GM12878 (cell line): ENCODE data around the gene CCDC47. TPM values are rescaled to one million over a fixed set of nuclear protein-coding genes. Genes with fewer than 3 reads are reported as not detected.
A peak's percentile ranks its signal among the peaks of the same experiment; 100 is the strongest.

Experiments used
- CHD2 ChIP-seq: IDR thresholded peaks from 2 replicates; pipeline ENCODE4 v1.6.1; 2011; ENCODE audit warnings: low read depth, low read length, improper control_type of control experiment, borderline replicate concordance
- EZH2 ChIP-seq: IDR thresholded peaks from 2 replicates; pipeline ENCODE4 v1.6.1; 2012; ENCODE audit warnings: low read depth, mild to moderate bottlenecking, control low read depth, inconsistent platforms, low read length, borderline replicate concordance; ENCODE audit not compliant: control insufficient read depth
- HDGF ChIP-seq: fragments of 450-650 bp; IDR thresholded peaks from 2 replicates; pipeline ENCODE4 v1.6.1; 2016; ENCODE audit warnings: antibody characterized with exemption
- KDM1A ChIP-seq: fragments of 200-600 bp; sonication (generic); IDR thresholded peaks from 2 replicates; pipeline ENCODE4 v1.6.1; 2016; ENCODE audit warnings: borderline replicate concordance
- NBN ChIP-seq: fragments of 450-650 bp; IDR thresholded peaks from 2 replicates; pipeline ENCODE4 v1.6.1; 2016
- NFYA ChIP-seq: IDR thresholded peaks from 2 replicates; pipeline ENCODE4 v1.6.1; 2011; ENCODE audit warnings: low read depth, mild to moderate bottlenecking, low read length, improper control_type of control experiment, borderline replicate concordance
- TBL1XR1 ChIP-seq: IDR thresholded peaks from 2 replicates; pipeline ENCODE4 v1.6.1; 2012; ENCODE audit warnings: low read depth, low read length, improper control_type of control experiment
- YBX1 ChIP-seq: fragments of 450-650 bp; IDR thresholded peaks from 2 replicates; pipeline ENCODE4 v1.6.1; 2016; ENCODE audit warnings: antibody characterized with exemption
- ZSCAN29 ChIP-seq: fragments of 450-650 bp; IDR thresholded peaks from 2 replicates; pipeline ENCODE4 v1.6.1; 2017; ENCODE audit warnings: mild to moderate bottlenecking, moderate library complexity
- polyA plus RNA-seq, 11 experiments: library from polyadenylated mRNA; depleted of rRNA in 4 of 11; unstranded in 6 of 11; stranded (reverse) in 5 of 11; fragments of >200 nt; fragmentation: Nextera tagmentation in 4 of 11; fragmentation: Illumina TruSeq in 1 of 11; extraction: Ambion mirVana in 4 of 11; extraction: Trizol in 1 of 11; gene quantifications; 1 replicate in 1 of 11; 2 replicates in 10 of 11; pipeline versions ENCODE4 v1.2.1 to v1.2.3, GENCODE V29; 2011 to 2016; ENCODE audit warnings: inconsistent platforms in 2 of 11, missing spikeins in 2 of 11, low read depth in 1 of 11
- total RNA-seq, 4 experiments: library from RNA; depleted of rRNA in 3 of 4; stranded (reverse); fragments of >200 nt in 3 of 4; fragmentation: Illumina TruSeq in 1 of 4; extraction: Trizol in 1 of 4; gene quantifications; 2 replicates each; pipeline versions ENCODE4 v1.2.1 to v1.2.3, GENCODE V29; 2013 to 2021
- TF ChIP-seq, protein P1 (sequence below): IDR thresholded peaks from 2 replicates; pipeline ENCODE4 v1.6.1; 2012; ENCODE audit warnings: mild to moderate bottlenecking, low read depth, low read length
- TF ChIP-seq, protein P2 (sequence below): IDR thresholded peaks from 2 replicates; pipeline ENCODE4 v1.6.1; 2012; ENCODE audit warnings: improper control_type of control experiment, low read depth, low read length; ENCODE audit not compliant: insufficient replicate concordance
- TF ChIP-seq, protein P3 (sequence below): IDR thresholded peaks from 2 replicates; pipeline ENCODE4 v1.6.1; 2011; ENCODE audit warnings: borderline replicate concordance, low read depth, mild to moderate bottlenecking, moderate library complexity, low read length; ENCODE audit not compliant: insufficient read depth, poor library complexity, severe bottlenecking
- TF ChIP-seq, protein P4 (sequence below): fragments of 450-650 bp; IDR thresholded peaks from 2 replicates; pipeline ENCODE4 v1.6.1; 2016; ENCODE audit warnings: mild to moderate bottlenecking
- TF ChIP-seq, protein P5 (sequence below): fragments of 450-650 bp; IDR thresholded peaks from 2 replicates; pipeline ENCODE4 v1.6.1; 2017; ENCODE audit warnings: borderline replicate concordance

The CCDC47 gene
- total and polyA plus RNA-seq, 10 of the 15 experiments (the other 5 are each of a cell fraction or from before 2014, with no cell fraction given): 13.6 to 81.4 (median 58.9) TPM

DNA sequence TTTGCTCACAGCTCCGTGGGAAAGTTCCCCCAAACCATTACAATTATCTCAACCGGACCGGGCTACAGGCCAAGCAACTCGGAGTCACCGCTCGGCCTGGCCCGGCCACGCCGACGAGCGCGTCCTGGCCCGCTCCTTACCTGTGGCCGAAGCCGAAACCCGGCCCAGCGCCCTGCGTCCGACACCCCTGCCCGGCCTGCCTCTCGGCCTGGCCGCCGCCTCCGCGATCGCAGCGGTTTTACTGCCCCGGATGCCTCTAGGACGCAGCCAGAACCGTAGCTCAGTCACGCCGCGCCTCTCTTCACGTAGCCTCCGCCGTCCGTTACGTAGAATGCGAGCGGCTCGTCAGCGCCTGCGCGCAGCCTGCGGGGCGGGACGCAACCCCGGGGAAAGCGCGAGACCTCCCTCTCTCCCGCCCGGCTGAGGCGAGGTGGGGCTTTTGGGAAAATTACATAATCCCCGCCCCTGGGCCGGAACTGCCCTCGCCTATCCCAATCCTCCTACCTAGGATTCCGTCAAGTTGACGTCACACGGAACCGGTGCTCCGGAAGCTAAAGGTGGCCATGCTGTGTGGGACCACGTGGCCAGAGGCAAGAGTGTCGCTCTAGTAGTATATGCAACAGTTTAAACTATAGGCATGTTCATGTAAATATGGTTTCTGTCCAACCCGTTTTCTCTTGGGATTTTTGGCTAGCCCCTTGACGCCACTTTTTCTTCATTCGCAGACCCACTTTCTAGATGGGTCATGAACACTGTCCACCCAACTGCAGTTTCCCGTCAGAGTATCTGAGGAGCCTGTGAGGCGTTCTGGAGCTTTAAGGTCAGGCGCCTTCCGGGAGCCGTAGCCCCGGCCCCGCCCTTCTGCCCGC lies at the start of gene CCDC47 (continued):
- TF ChIP-seq, protein P1, sequence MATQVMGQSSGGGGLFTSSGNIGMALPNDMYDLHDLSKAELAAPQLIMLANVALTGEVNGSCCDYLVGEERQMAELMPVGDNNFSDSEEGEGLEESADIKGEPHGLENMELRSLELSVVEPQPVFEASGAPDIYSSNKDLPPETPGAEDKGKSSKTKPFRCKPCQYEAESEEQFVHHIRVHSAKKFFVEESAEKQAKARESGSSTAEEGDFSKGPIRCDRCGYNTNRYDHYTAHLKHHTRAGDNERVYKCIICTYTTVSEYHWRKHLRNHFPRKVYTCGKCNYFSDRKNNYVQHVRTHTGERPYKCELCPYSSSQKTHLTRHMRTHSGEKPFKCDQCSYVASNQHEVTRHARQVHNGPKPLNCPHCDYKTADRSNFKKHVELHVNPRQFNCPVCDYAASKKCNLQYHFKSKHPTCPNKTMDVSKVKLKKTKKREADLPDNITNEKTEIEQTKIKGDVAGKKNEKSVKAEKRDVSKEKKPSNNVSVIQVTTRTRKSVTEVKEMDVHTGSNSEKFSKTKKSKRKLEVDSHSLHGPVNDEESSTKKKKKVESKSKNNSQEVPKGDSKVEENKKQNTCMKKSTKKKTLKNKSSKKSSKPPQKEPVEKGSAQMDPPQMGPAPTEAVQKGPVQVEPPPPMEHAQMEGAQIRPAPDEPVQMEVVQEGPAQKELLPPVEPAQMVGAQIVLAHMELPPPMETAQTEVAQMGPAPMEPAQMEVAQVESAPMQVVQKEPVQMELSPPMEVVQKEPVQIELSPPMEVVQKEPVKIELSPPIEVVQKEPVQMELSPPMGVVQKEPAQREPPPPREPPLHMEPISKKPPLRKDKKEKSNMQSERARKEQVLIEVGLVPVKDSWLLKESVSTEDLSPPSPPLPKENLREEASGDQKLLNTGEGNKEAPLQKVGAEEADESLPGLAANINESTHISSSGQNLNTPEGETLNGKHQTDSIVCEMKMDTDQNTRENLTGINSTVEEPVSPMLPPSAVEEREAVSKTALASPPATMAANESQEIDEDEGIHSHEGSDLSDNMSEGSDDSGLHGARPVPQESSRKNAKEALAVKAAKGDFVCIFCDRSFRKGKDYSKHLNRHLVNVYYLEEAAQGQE: 0 out of 2 replicates have a peak, but pooled peaks have one; percentile 28
- TF ChIP-seq, protein P2, sequence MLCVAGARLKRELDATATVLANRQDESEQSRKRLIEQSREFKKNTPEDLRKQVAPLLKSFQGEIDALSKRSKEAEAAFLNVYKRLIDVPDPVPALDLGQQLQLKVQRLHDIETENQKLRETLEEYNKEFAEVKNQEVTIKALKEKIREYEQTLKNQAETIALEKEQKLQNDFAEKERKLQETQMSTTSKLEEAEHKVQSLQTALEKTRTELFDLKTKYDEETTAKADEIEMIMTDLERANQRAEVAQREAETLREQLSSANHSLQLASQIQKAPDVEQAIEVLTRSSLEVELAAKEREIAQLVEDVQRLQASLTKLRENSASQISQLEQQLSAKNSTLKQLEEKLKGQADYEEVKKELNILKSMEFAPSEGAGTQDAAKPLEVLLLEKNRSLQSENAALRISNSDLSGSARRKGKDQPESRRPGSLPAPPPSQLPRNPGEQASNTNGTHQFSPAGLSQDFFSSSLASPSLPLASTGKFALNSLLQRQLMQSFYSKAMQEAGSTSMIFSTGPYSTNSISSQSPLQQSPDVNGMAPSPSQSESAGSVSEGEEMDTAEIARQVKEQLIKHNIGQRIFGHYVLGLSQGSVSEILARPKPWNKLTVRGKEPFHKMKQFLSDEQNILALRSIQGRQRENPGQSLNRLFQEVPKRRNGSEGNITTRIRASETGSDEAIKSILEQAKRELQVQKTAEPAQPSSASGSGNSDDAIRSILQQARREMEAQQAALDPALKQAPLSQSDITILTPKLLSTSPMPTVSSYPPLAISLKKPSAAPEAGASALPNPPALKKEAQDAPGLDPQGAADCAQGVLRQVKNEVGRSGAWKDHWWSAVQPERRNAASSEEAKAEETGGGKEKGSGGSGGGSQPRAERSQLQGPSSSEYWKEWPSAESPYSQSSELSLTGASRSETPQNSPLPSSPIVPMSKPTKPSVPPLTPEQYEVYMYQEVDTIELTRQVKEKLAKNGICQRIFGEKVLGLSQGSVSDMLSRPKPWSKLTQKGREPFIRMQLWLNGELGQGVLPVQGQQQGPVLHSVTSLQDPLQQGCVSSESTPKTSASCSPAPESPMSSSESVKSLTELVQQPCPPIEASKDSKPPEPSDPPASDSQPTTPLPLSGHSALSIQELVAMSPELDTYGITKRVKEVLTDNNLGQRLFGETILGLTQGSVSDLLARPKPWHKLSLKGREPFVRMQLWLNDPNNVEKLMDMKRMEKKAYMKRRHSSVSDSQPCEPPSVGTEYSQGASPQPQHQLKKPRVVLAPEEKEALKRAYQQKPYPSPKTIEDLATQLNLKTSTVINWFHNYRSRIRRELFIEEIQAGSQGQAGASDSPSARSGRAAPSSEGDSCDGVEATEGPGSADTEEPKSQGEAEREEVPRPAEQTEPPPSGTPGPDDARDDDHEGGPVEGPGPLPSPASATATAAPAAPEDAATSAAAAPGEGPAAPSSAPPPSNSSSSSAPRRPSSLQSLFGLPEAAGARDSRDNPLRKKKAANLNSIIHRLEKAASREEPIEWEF: no peak
- TF ChIP-seq, protein P3, sequence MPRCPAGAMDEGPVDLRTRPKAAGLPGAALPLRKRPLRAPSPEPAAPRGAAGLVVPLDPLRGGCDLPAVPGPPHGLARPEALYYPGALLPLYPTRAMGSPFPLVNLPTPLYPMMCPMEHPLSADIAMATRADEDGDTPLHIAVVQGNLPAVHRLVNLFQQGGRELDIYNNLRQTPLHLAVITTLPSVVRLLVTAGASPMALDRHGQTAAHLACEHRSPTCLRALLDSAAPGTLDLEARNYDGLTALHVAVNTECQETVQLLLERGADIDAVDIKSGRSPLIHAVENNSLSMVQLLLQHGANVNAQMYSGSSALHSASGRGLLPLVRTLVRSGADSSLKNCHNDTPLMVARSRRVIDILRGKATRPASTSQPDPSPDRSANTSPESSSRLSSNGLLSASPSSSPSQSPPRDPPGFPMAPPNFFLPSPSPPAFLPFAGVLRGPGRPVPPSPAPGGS: no peak
- TF ChIP-seq HDGF (peak; percentile 95), KDM1A (no peak), TBL1XR1 (peak; percentile 0; the same call in 1 of the 2 replicates), EZH2 (no peak), YBX1 (no peak), NBN (peak; percentile 94), ZSCAN29 (no peak), CHD2 (peak; percentile 96), NFYA (no peak)
- TF ChIP-seq, protein P4, sequence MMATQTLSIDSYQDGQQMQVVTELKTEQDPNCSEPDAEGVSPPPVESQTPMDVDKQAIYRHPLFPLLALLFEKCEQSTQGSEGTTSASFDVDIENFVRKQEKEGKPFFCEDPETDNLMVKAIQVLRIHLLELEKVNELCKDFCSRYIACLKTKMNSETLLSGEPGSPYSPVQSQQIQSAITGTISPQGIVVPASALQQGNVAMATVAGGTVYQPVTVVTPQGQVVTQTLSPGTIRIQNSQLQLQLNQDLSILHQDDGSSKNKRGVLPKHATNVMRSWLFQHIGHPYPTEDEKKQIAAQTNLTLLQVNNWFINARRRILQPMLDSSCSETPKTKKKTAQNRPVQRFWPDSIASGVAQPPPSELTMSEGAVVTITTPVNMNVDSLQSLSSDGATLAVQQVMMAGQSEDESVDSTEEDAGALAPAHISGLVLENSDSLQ: peak; percentile 70; the same call in 1 of the 2 replicates
- TF ChIP-seq, protein P5, sequence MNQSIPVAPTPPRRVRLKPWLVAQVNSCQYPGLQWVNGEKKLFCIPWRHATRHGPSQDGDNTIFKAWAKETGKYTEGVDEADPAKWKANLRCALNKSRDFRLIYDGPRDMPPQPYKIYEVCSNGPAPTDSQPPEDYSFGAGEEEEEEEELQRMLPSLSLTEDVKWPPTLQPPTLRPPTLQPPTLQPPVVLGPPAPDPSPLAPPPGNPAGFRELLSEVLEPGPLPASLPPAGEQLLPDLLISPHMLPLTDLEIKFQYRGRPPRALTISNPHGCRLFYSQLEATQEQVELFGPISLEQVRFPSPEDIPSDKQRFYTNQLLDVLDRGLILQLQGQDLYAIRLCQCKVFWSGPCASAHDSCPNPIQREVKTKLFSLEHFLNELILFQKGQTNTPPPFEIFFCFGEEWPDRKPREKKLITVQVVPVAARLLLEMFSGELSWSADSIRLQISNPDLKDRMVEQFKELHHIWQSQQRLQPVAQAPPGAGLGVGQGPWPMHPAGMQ: 0 out of 2 replicates have a peak, but pooled peaks have one; percentile 11
